Effector memory CD8-positive, alpha-beta T cell (primary cell): Measurements from ENCODE around the gene DUSP23.
A peak's percentile ranks its signal among the peaks of the same experiment; 100 is the strongest.

ENCODE experiments used
- ATAC-seq: fragments of 150-1000 bp; cut with Tn5 transposase; replicated peaks from 2 replicates; pipeline ENCODE4 v1.10.0; 2021; ENCODE audit warnings: mild to moderate bottlenecking, moderate library complexity
- DNase-seq, 3 experiments: peaks; one replicate each; pipeline ENCODE4 v3.0.0; 2021
- H3K27ac Mint-ChIP-seq, 2 donors: one replicate each; pipeline ENCODE4 v1.8.0; 2022; ENCODE audit warnings: mild to moderate bottlenecking in 2 of 2, mixed read lengths in 2 of 2, moderate library complexity in 2 of 2
- H3K27me3 Mint-ChIP-seq, 2 donors: one replicate each; pipeline ENCODE4 v1.8.0; 2022; ENCODE audit warnings: mixed read lengths in 2 of 2
- H3K36me3 Mint-ChIP-seq: one replicate; pipeline ENCODE4 v1.8.0; 2022; ENCODE audit warnings: mild to moderate bottlenecking, moderate library complexity, mixed read lengths; ENCODE audit not compliant: insufficient read depth
- H3K4me1 Mint-ChIP-seq, 2 donors: one replicate each; pipeline ENCODE4 v1.8.0; 2022; ENCODE audit warnings: low read depth in 2 of 2, mixed read lengths in 2 of 2
- H3K4me3 Mint-ChIP-seq, 2 donors: one replicate each; pipeline ENCODE4 v1.8.0; 2022; ENCODE audit warnings: mild to moderate bottlenecking in 2 of 2, mixed read lengths in 2 of 2, moderate library complexity in 2 of 2
- H3K9me3 Mint-ChIP-seq, 2 donors: one replicate each; pipeline ENCODE4 v1.8.0; 2022; ENCODE audit warnings: mixed read lengths in 2 of 2

Gene DUSP23

DNA sequence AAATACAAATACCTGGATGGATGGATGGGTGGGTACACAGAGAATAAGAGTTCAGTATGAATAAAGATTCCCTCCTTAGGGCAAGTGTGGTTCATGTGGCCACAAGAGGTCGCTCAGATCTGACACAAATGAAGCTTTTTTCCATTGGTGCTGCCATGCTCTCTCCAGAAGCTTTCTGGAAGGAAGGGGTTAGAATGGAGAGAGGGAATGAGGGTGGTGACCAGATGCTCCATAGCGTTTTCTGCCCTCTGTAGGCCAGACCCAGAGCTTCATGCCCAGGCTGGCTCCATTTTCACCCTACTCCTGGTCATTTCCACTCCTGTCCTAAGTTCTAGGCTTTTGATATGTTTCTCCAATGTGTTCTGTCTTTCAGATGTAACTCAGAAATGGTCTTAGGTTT lies 18.1 kb downstream of the DUSP23 start:
- DNase-seq: peak; percentile 25 to 47 (median 29)
- Mint-ChIP-seq H3K9me3 (no peaks in the 10 kb centered on the region), H3K4me3 (no peak overlapping the region)

GRCh38 chr1:159799446-159799985 lies 18.8 kb downstream of the DUSP23 start:
- Mint-ChIP-seq H3K36me3 (peaks cover 7% of the 10 kb centered on the region), H3K4me1 (peaks cover 53 to 61% of the 10 kb centered on the region in 2 donors), H3K9me3 (no peaks in the 10 kb centered on the region), H3K27ac (peak overlapping the region; percentile 92), H3K4me3 (peak overlapping the region; percentile 82 to 86), H3K27me3 (no peaks in the 10 kb centered on the region)
- DNase-seq: no peak
- peak; percentile 23 for ATAC-seq

More for the DNA sequence above, 18.1 kb downstream of the DUSP23 start:
- peaks cover 47 to 55% of the 10 kb centered on the region in 2 donors for H3K4me1 Mint-ChIP-seq
- ATAC-seq: peak; percentile 21
- peak overlapping the region; percentile 92 for H3K27ac Mint-ChIP-seq
- H3K27me3 Mint-ChIP-seq: no peaks in the 10 kb centered on the region
- peaks cover 7% of the 10 kb centered on the region for H3K36me3 Mint-ChIP-seq

DNA sequence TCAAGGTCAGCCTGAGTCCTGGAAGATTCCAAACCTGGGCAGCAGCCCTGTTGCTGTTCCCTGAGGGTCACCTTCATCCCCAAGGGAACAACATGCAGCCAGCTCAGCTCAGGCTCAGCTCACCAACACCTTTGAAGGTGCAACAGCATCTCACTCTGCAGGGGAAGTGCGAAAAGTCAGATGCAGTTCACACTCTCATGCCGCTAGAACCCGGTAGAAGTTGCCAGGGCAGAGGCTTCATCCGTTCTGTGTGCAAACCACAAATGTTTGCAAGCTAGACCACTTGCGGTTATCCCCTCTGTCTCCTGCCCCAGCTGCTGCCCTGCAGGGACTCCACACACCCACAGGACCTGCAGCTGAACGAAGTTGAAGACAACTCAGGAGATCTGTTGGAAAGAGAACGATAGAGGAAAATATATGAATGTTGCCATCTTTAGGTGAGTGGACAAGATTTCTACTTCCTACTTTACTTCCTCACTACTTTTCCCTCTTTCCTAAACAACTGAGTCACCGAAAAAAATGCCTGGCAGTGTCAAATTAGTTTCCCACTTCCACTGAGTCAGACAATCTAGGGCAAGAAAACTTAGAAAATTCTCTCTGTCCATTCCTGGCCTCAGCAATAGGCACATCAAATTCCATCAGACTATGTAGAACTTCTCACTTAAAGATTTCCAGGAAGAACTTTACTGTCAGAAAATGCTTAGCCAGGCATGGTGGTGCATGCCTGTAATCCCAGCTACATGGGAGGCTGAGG lies 19.6 kb downstream of the DUSP23 start:
- H3K27me3 Mint-ChIP-seq: no peaks in the 10 kb centered on the region
- no peaks in the 10 kb centered on the region for H3K9me3 Mint-ChIP-seq
- peaks cover 8% of the 10 kb centered on the region for H3K36me3 Mint-ChIP-seq
- ATAC-seq (peak; percentile 88), DNase-seq (peak; percentile 47 to 52 (median 51))
- peaks cover 62 to 70% of the 10 kb centered on the region in 2 donors for H3K4me1 Mint-ChIP-seq
- H3K27ac Mint-ChIP-seq: peak overlapping the region; percentile 92
- peak overlapping the region; percentile 82 to 86 for H3K4me3 Mint-ChIP-seq

GRCh38 chr1:159802111-159802510 lies 21.3 kb downstream of the DUSP23 start, which contains the start of gene FCRL6:
Gene FCRL6 (plus strand): TSS chr1:159802360. CDS start chr1:159802425, 65 bp downstream.
- DNase-seq: no peak
- Mint-ChIP-seq H3K27me3 (no peaks in the 10 kb centered on the region), H3K27ac (peak within 1 kb of the TSS; percentile 92), H3K4me3 (peak within 1 kb of the TSS; percentile 82 to 86), H3K9me3 (peaks cover 0 to 3% of the 10 kb centered on the region in 2 donors), H3K36me3 (peaks cover 25% of the 10 kb centered on the region), H3K4me1 (peaks cover 76 to 87% of the 10 kb centered on the region in 2 donors)
- no peak for ATAC-seq

DNA sequence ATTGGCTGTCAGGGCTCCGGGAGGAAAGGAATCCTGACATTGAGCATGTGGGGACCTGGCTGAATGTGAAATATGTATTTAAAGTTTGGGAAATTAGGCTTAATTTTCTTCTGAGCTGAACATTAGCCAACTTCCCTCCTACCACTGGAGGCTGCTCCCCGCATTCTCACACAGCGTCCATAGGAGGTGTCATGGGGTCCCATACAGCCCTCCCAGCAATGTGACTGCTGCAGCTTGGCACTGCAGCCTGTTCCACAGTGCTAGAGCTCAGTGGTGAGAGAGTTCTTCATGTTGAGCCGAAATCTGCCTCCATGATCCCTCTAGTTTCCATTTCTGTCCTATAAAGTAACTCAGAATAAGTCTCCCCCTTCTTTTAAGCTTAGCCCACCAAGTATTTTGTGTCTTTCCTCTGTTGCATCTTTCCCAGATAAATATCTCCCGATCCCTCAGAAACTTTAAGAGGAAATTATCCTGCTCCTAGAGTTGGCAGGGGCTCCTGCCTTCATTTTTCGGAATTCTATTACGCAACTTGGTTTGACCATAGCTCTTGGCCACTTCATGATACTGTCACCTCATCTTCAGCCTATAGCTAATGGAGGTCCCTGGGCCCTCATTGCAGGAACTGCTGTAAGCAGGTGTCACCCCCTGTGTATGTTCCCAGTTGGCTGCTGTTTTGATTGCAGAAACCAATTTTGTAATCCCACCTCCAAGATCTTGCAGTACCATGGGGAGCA lies 23.4 kb downstream of the DUSP23 start:
- ATAC-seq (peak; percentile 23), DNase-seq (no peak)
- Mint-ChIP-seq H3K9me3 (peaks cover 0 to 3% of the 10 kb centered on the region in 2 donors), H3K27ac (peak overlapping the region; percentile 92), H3K4me1 (peaks cover 80 to 88% of the 10 kb centered on the region in 2 donors), H3K27me3 (no peaks in the 10 kb centered on the region), H3K4me3 (peak overlapping the region; percentile 82 to 86), H3K36me3 (peaks cover 42% of the 10 kb centered on the region)

DNA sequence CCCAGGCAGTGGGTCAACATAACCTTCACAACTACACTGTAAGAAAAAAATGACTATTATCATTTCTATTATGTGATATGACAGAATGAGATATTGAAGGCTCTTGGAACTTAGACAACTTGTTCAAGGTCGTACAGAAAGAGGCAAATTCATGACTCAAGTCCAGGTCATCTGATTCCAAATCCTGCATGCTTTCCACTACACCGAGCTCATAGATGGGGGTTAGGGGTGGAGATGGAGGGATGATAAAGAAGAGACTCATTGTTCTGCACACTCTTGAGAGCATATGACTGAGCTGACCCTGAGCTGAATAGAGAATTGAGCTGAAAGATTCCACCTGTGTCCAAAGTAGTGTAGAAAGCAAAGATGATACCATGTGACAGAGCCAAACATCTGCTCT lies 24.2 kb downstream of the DUSP23 start:
- H3K27ac Mint-ChIP-seq: peak overlapping the region; percentile 91 to 92
- peaks cover 49% of the 10 kb centered on the region for H3K36me3 Mint-ChIP-seq
- peak overlapping the region; percentile 82 to 86 for H3K4me3 Mint-ChIP-seq
- peaks cover 75 to 82% of the 10 kb centered on the region in 2 donors for H3K4me1 Mint-ChIP-seq
- H3K27me3 Mint-ChIP-seq: no peaks in the 10 kb centered on the region
- ATAC-seq (no peak), DNase-seq (no peak)
- H3K9me3 Mint-ChIP-seq: peaks cover 0 to 3% of the 10 kb centered on the region in 2 donors

DNA sequence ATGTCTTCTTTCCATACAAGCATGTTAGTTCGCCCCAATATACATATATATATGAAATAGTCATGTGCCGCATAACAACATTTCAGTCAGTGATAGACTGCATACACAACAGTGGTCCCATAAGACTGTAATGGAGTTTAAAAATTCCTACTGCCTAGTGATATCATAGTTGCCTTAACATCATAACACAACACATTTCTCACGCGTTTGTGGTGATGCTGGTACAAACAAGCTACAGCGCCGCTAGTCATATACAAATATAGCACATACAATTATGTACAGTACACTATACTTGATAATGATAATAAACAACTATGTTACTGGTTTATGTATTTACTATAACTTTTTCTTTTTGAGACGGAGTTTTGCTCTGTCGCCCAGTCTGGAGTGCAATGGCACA lies 35.2 kb downstream of the DUSP23 start:
- Mint-ChIP-seq H3K27me3 (no peaks in the 10 kb centered on the region), H3K27ac (peak overlapping the region in 1 of 2 donors; percentile 26)

DNA sequence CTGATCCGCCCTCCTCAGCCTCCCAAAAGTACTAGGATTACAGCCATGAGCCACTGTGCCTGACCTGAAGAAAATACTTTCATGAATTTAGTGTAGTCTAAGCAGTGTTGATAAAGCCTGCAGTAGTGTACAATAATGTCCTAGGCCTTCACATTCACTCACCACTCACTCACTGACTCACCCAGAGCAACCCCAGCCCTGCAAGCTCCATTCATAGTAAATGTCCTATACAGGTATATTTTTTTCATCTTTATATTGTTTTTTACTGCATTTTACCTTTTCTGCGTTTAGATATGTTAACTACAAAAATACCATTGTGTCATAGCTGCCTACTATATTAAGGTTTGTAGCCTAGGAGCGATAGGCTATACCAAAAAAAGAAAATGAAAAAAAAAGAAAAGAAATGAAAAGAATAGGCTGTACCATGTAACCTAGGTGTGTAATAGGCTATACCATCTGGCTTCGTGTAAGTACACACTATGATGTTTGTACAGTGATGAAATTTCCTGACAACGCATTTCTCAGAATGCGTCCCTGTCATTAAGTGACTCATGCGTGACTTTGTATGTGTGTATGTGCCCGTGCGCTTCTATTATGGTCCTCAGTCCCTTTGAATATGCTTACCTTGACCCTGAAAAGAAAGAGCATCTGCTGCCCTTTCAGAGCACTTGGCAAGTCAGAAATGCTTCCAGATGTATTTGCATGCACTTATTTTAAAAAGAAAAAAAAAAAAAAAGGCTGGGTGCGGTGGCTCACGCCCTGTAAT lies 36.7 kb downstream of the DUSP23 start:
- Mint-ChIP-seq H3K27ac (peak overlapping the region in 1 of 2 donors; percentile 53), H3K27me3 (no peaks in the 10 kb centered on the region), H3K4me1 (peaks cover 22 to 46% of the 10 kb centered on the region in 2 donors), H3K36me3 (peaks cover 11% of the 10 kb centered on the region), H3K4me3 (no peak overlapping the region), H3K9me3 (no peaks in the 10 kb centered on the region)
- DNase-seq (no peak), ATAC-seq (no peak)

More for the DNA sequence above, 35.2 kb downstream of the DUSP23 start:
- DNase-seq: no peak
- Mint-ChIP-seq H3K36me3 (peaks cover 11% of the 10 kb centered on the region), H3K4me1 (peaks cover 13 to 48% of the 10 kb centered on the region in 2 donors), H3K9me3 (no peaks in the 10 kb centered on the region), H3K4me3 (no peak overlapping the region)
- ATAC-seq: no peak

DNA sequence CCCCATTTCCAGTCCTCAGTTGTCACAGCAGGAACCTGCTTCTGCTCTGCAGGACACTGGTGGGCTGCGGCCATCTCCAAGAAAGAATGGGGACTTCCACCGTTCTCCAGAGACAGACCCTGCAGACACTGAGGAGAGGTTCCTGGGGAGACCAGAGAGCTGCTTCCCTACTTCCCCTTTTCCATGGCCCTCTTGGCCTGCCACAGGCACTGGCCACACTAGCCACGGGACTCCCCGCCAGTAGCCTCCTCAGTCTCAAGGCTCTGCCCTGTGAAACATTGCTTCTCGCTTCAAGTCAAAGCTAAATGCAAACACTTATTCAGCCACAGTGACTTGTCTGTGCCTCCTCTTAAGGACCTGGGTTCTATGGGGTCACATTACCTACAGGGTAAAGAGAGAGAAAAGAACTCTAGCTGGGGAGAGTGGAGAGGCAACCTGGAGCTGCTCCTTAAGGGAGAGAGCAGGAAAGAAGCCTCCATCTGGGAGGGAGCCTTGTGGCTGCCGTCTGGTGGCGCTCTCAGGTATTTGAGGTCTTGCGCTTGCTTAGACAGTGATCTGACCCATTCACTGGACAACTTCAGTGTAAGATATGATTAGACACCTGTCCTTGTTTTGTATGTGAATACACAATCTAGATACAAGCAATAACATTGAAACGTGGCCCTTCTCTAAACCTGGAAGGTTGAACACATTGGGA lies 40.6 kb downstream of the DUSP23 start:
- Mint-ChIP-seq H3K4me3 (no peak overlapping the region), H3K27ac (peak overlapping the region in 1 of 2 donors; percentile 77), H3K27me3 (no peaks in the 10 kb centered on the region), H3K4me1 (peaks cover 50 to 71% of the 10 kb centered on the region in 2 donors), H3K9me3 (no peaks in the 10 kb centered on the region), H3K36me3 (peaks cover 16% of the 10 kb centered on the region)
- DNase-seq (no peak), ATAC-seq (no peak)

DNA sequence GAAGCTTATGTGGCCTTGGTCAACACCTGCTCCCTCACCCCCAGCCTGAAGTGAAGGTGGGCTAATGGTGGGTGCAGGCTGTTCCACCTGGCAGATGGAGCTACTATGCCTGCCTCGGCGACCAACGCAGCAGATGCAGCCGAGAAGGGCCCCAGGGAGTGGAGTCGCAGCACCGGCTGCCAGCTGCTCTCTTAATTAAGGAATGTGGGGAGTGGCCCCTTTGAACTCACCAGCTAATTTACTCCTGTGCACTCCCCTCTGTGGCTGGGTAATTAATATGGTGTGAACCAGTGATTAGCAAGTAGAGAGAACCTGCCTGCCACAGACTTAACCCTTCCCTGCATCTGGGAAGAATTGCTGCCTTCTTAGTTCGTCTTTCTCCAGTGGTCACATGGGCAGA lies 42.6 kb downstream of the DUSP23 start:
- peak overlapping the region; percentile 57 to 79 for H3K27ac Mint-ChIP-seq
- H3K36me3 Mint-ChIP-seq: peaks cover 29% of the 10 kb centered on the region
- peaks cover 70 to 89% of the 10 kb centered on the region in 2 donors for H3K4me1 Mint-ChIP-seq
- no peak for ATAC-seq
- peak overlapping the region; percentile 6 to 30 for H3K4me3 Mint-ChIP-seq
- DNase-seq: no peak
- H3K9me3 Mint-ChIP-seq: no peaks in the 10 kb centered on the region
- no peaks in the 10 kb centered on the region for H3K27me3 Mint-ChIP-seq

DNA sequence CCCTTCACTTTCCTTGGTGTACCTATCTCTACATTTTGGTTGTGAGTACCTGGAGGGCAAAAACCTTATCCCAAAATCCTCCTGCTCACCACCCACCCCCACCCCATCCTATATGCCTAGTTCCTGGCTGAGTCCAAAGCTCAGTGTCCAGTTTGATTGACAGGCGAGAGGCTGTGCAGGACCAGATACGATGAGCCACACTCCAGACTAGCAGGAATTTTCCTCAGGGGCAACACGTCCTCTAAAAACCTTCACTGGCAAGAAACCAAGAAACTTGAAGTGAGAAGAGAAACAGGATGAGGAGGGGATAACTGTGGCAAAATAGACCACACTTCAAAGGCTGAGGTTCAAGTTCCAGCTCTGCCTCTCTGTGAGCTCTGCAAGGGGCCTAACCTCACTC lies 44.8 kb downstream of the DUSP23 start:
- Mint-ChIP-seq H3K36me3 (peaks cover 29% of the 10 kb centered on the region), H3K4me1 (peaks cover 89 to 95% of the 10 kb centered on the region in 2 donors), H3K9me3 (peaks cover 0 to 5% of the 10 kb centered on the region in 2 donors), H3K27ac (peak overlapping the region; percentile 52 to 96), H3K27me3 (no peaks in the 10 kb centered on the region), H3K4me3 (peak overlapping the region; percentile 75 to 83)
- DNase-seq: no peak
- ATAC-seq: no peak

DNA sequence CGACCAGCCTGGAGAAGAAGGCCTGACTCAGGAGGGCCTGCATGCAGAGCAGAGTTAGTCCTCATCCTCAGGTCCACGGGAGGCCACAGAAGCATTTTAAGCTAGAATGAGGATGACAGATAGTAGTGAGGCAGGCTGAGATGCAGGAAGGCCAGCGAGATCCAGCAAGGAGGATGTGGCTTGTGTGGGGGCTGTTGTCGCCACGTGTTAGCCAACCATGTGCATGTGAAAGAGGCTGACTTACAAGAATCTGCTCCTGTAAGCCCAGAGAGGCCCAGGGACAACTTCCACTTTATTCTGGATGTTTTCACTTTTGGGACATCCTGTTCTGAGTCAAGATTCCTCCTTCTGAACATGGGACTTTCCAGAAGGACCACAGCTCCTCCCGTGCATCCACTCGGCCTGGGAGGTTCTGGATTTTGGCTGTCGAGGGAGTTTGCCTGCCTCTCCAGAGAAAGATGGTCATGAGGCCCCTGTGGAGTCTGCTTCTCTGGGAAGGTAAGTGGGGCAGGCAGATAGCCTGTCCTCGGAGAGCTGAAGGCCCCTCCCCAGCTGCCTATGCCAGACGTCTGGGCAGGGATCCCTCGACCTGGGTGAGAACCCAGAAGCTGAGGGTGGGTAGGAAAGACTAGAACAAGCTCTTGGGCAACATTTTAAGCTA lies 45.8 kb downstream of the DUSP23 start, which contains the start of gene SLAMF8:
Gene SLAMF8, plus strand, starts transcription at position 433 of the 661 bp plus-strand sequence. Its CDS starts 26 bp downstream, at position 459.
- Mint-ChIP-seq H3K4me3 (peak within 1 kb of the TSS; percentile 75 to 83), H3K36me3 (peaks cover 32% of the 10 kb centered on the region), H3K4me1 (peaks cover 87 to 89% of the 10 kb centered on the region in 2 donors), H3K27ac (peak within 1 kb of the TSS; percentile 52 to 96), H3K27me3 (no peaks in the 10 kb centered on the region), H3K9me3 (peaks cover 0 to 5% of the 10 kb centered on the region in 2 donors)
- DNase-seq (peak; percentile 64 to 77 (median 68)), ATAC-seq (peak; percentile 86)
